Eye (tissue), 1 donor: ENCODE data around the gene COL19A1.
"Not testable (repeated sequence)": the region's sequence is repeated elsewhere in the genome, so short reads cannot be mapped to it uniquely, and the experiment has no call there.

ENCODE experiments used
- DNase-seq: peaks from one replicate; pipeline ENCODE4 v3.0.0-alpha.2; 2015

The COL19A1 gene

GRCh38 chr6:69866351-69866769, at the start of gene COL19A1:
Gene COL19A1, plus strand, starts transcription at chr6:69866556. Its CDS starts 13,012 bp downstream, at chr6:69879568.
- DNase-seq = no peak

- DNase-seq = no peak
Observed at GRCh38 chr6:69816569-69816968, 49.8 kb upstream of the COL19A1 start.

- no peak for DNase-seq
Observed at GRCh38 chr6:69817358-69817757, 49.0 kb upstream of the COL19A1 start.

GRCh38 chr6:69818223-69818930, 48.0 kb upstream of the COL19A1 start:
- DNase-seq = no peak

- DNase-seq = no peak
Observed at GRCh38 chr6:69819138-69819537, 47.2 kb upstream of the COL19A1 start.

GRCh38 chr6:69820018-69820417, 46.3 kb upstream of the COL19A1 start:
- no peak for DNase-seq

GRCh38 chr6:69820438-69820837, 45.9 kb upstream of the COL19A1 start:
- DNase-seq = no peak

GRCh38 chr6:69824355-69824754, 42.0 kb upstream of the COL19A1 start:
- not testable (repeated sequence) for DNase-seq

- DNase-seq = no peak
Observed at GRCh38 chr6:69825904-69826303, 40.5 kb upstream of the COL19A1 start.

- no peak for DNase-seq
Observed at GRCh38 chr6:69827276-69827893, 39.0 kb upstream of the COL19A1 start.

GRCh38 chr6:69832558-69832957, 33.8 kb upstream of the COL19A1 start:
- DNase-seq = no peak

GRCh38 chr6:69835414-69836179, 30.8 kb upstream of the COL19A1 start:
- peak; percentile 76 for DNase-seq

- no peak for DNase-seq
Observed at GRCh38 chr6:69841862-69842261, 24.5 kb upstream of the COL19A1 start.

- DNase-seq = no peak
Observed at GRCh38 chr6:69843189-69843588, 23.2 kb upstream of the COL19A1 start.

- DNase-seq = no peak
Observed at GRCh38 chr6:69846312-69846711, 20.0 kb upstream of the COL19A1 start.

GRCh38 chr6:69846770-69847491, 19.4 kb upstream of the COL19A1 start:
- DNase-seq = no peak

GRCh38 chr6:69847492-69847788, 18.9 kb upstream of the COL19A1 start:
- DNase-seq = no peak

- DNase-seq = no peak
Observed at GRCh38 chr6:69848552-69848951, 17.8 kb upstream of the COL19A1 start.

- DNase-seq = no peak
Observed at GRCh38 chr6:69852706-69853105, 13.7 kb upstream of the COL19A1 start.

- DNase-seq = no peak
Observed at GRCh38 chr6:69861986-69862385, 4.4 kb upstream of the COL19A1 start.

- DNase-seq = no peak
Observed at GRCh38 chr6:69863766-69864165, 2.6 kb upstream of the COL19A1 start.

- DNase-seq = no peak
Observed at GRCh38 chr6:69865126-69865525, 1.2 kb upstream of the COL19A1 start.
